Fibroblast of pulmonary artery (primary cell): Measurements from ENCODE around the gene MBOAT2.

Experiments used
- DNase-seq: peaks from one replicate; pipeline ENCODE4 v3.0.0-alpha.2; 2010; ENCODE audit warnings: low read depth
- H3K4me3 ChIP-seq: replicated peaks from 2 replicates; pipeline ENCODE4 v1.5.1; 2011; ENCODE audit warnings: low read depth, mild to moderate bottlenecking, control low read depth, low read length, moderate library complexity
- TF ChIP-seq, protein P1 (sequence below): IDR thresholded peaks from 2 replicates; pipeline ENCODE4 v1.5.1; 2011; ENCODE audit warnings: mild to moderate bottlenecking, control low read depth, low read length, inconsistent platforms; ENCODE audit errors: missing control alignments

MBOAT2 gene

GRCh38 chr2:9004338-9005204 lies 1.1 kb upstream of the MBOAT2 start:
- peak overlapping the region; percentile 73 for H3K4me3 ChIP-seq
- no peak for DNase-seq
- TF ChIP-seq, protein P1, sequence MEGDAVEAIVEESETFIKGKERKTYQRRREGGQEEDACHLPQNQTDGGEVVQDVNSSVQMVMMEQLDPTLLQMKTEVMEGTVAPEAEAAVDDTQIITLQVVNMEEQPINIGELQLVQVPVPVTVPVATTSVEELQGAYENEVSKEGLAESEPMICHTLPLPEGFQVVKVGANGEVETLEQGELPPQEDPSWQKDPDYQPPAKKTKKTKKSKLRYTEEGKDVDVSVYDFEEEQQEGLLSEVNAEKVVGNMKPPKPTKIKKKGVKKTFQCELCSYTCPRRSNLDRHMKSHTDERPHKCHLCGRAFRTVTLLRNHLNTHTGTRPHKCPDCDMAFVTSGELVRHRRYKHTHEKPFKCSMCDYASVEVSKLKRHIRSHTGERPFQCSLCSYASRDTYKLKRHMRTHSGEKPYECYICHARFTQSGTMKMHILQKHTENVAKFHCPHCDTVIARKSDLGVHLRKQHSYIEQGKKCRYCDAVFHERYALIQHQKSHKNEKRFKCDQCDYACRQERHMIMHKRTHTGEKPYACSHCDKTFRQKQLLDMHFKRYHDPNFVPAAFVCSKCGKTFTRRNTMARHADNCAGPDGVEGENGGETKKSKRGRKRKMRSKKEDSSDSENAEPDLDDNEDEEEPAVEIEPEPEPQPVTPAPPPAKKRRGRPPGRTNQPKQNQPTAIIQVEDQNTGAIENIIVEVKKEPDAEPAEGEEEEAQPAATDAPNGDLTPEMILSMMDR, result no peak

DNA sequence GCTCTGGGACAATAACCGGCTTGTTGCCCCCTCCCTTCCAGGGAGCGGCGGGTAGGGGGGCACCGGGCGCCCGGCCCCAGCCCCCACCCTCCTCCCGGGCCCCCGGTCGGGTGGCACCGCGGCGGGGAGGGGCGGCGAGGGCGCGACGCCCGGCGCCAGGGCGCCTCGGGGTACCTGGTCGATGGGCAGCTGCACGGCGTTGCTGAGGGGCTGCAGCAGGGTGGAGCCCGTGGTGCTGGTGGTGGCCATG lies 193 bp downstream of the MBOAT2 start:
- TF ChIP-seq, protein P1, result no peak
- no peak for DNase-seq

DNA sequence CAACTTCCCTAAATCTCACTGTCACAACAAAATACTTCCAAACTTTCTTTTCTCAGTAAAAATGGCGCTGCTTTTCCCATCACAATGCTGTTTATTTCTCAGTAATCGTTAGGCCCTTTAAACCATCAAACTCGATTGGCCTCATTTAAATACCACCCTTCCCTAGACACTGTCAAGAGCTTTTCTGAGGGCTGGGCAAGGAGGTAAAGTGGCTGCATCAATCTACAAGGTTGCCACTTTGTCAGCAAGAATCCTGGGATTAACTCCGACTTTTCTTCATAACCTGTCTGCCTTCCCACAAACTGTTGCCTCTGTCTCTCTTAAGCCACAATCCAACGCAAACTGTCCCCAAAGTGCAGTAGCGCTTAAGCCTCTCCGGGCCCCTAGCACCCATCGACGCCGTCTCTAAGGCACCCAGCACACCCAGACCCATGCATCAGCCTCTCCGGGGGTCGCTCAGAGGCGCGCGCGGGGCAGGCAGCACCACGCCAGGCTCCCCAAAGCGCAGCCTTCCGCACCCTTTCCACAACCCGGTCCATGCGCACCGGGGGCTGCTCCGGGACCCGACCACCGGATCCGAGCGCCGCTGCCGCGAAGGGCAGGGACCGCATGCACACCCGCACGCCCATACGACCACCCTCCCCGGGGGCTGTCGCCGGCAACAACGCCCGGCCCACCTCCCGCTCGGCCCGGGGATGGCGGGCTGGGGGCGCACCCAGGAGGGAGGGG lies 683 bp downstream of the MBOAT2 start:
- DNase-seq, result no peak
- TF ChIP-seq, protein P1, result no peak
- H3K4me3 ChIP-seq, result peak overlapping the region; percentile 70

More for the DNA sequence above, 193 bp downstream of the MBOAT2 start:
- H3K4me3 ChIP-seq, result peak overlapping the region; percentile 70

DNA sequence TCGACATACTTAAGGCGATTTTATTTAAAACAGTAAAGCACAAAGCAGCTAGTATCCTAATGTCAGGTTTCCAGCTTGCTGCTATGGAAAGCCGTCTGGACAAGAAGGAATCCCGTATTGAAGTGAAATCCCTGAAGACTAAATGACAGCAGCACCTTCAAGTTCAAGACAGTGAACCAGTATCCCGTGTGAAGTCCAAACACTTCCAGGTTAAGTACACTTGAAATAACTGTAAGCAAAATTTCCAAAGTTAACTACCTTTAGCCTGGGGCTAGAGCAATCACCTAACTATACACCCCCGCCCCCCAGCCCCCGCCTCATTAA lies 1.2 kb downstream of the MBOAT2 start:
- TF ChIP-seq, protein P1, result no peak
- no peak for DNase-seq
- H3K4me3 ChIP-seq, result peak overlapping the region; percentile 70

GRCh38 chr2:9001778-9002177 lies 1.7 kb downstream of the MBOAT2 start:
- TF ChIP-seq, protein P1, result no peak
- DNase-seq, result no peak
- H3K4me3 ChIP-seq, result peak overlapping the region; percentile 70

DNA sequence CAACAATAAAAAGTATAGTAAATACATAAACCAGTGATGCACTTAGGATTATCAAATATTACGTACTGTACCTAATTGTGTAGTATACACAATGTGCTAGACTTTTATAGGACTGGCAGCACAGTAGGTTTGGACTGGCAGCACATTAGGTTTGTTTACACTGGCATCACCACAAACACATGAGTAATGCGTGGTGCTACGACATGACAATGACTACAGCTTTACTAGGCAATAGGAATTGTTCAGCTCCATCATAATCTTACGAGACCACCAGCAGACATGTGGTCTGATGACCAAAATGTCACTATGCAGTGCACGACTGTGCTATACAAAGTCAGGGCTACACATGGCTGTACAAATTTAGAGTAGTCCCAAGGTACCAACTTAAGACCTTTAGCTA lies 2.3 kb downstream of the MBOAT2 start:
- DNase-seq, result peak; percentile 46
- no peak overlapping the region for H3K4me3 ChIP-seq
- TF ChIP-seq, protein P1, result no peak
